Measurements from ENCODE around the gene SDK1. TPM values are rescaled to one million over a fixed set of nuclear protein-coding genes. Genes with fewer than 3 reads are reported as not detected.

The SDK1 gene
- total and polyA plus RNA-seq, 12 donors: 1.0 to 5.3 (median 3.2) TPM

- H3K4me1 ChIP-seq: no peaks in the 10 kb centered on the region
- intact Hi-C loops (cut with DNase I): no loop called here
- peaks cover 0 to 3% (median 0%) of the 10 kb centered on the region in 7 donors for H3K27me3 ChIP-seq
- H3K4me3 ChIP-seq: no peak overlapping the region
- no peaks in the 10 kb centered on the region for H3K36me3 ChIP-seq
- no peaks in the 10 kb centered on the region for H3K9me3 ChIP-seq
- WGBS, 2 donors: 92% methylated on average over 8 of the region's 8 CpGs
- DNase-seq: no peak
- no peak overlapping the region for H3K27ac ChIP-seq
- TF ChIP-seq CTCF (IDR thresholded peaks at IDR 0.05): no peak
- no peak for ATAC-seq
Measured at GRCh38 chr7:4045975-4046374, 744.9 kb downstream of the SDK1 start.

GRCh38 chr7:4048336-4048735 is 747.3 kb downstream of the SDK1 start:
- DNase-seq (no peak), ATAC-seq (no peak)
- no peak overlapping the region for H3K27ac ChIP-seq
- H3K27me3 ChIP-seq: peaks cover 0 to 3% (median 0%) of the 10 kb centered on the region in 7 donors
- 90 to 95% methylated on average over 14 of the region's 14 CpGs for WGBS, 2 donors
- H3K9me3 ChIP-seq: no peaks in the 10 kb centered on the region
- no peaks in the 10 kb centered on the region for H3K36me3 ChIP-seq
- no peaks in the 10 kb centered on the region for H3K4me1 ChIP-seq
- H3K4me3 ChIP-seq: no peak overlapping the region
- intact Hi-C loops (cut with DNase I): no loop called here
- TF ChIP-seq CTCF (IDR thresholded peaks at IDR 0.05): no peak

- H3K4me1 ChIP-seq: no peaks in the 10 kb centered on the region
- peaks cover 0 to 3% (median 0%) of the 10 kb centered on the region in 7 donors for H3K27me3 ChIP-seq
- H3K36me3 ChIP-seq: no peaks in the 10 kb centered on the region
- DNase-seq (no peak), ATAC-seq (no peak)
- no peak for TF ChIP-seq CTCF (IDR thresholded peaks at IDR 0.05)
- intact Hi-C loops (cut with DNase I): no loop called here
- H3K27ac ChIP-seq: no peak overlapping the region
- H3K9me3 ChIP-seq: no peaks in the 10 kb centered on the region
- no peak overlapping the region for H3K4me3 ChIP-seq
- WGBS, 2 donors: 97 to 98% methylated on average over 13 of the region's 13 CpGs
Measured at GRCh38 chr7:4049202-4049601, 748.1 kb downstream of the SDK1 start.

GRCh38 chr7:4050126-4050660 is 749.1 kb downstream of the SDK1 start:
- intact Hi-C loops (cut with DNase I): no loop called here
- ATAC-seq (no peak), DNase-seq (no peak)
- H3K36me3 ChIP-seq: no peaks in the 10 kb centered on the region
- H3K4me3 ChIP-seq: no peak overlapping the region
- H3K27me3 ChIP-seq: peaks cover 0 to 3% (median 0%) of the 10 kb centered on the region in 7 donors
- peaks cover 0 to 4% (median 0%) of the 10 kb centered on the region in 11 donors for H3K9me3 ChIP-seq
- 86 to 92% methylated on average over 11 of the region's 11 CpGs for WGBS, 2 donors
- no peaks in the 10 kb centered on the region for H3K4me1 ChIP-seq
- H3K27ac ChIP-seq: no peak overlapping the region
- no peak for TF ChIP-seq CTCF (IDR thresholded peaks at IDR 0.05)

Measured in heart right ventricle (tissue), 16 donors.